ENCODE measurements around the gene SCN2A. TPM values are rescaled to one million over a fixed set of nuclear protein-coding genes. Genes with fewer than 3 reads are reported as not detected.

The SCN2A gene
- polyA plus RNA-seq (2012; ENCODE audit: low read depth, missing spikeins) = not detected

DNA sequence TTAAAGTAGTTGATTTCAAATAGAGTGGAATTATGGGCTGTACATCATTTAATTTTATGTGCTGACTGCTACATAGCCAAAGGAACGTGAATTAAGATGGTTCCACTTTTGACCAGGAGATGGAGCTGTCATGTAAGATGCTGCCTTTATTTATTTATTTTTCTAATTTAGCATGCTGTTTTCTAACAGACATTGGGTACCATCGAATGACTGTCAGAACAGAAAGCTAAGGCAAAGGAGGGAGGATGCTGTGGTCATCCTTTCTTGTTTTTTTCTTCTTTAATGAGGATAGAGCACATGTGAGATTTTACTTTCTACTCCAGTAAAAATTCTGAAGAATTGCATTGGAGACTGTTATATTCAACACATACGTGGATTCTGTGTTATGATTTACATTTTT, at the start of gene SCN2A:
Gene SCN2A (plus strand): TSS at position 185 of the 400 bp plus-strand sequence. CDS start 56,410 bp downstream, outside the sequence.
- FAIRE-seq = peak; percentile 16
- DNase-seq (ENCODE audit: insufficient read length, low spot score) = no peak
- TF ChIP-seq POLR2A (IDR thresholded peaks at IDR 0.05; ENCODE audit: low read depth, low read length) (no peak), POU2F2 (IDR thresholded peaks at IDR 0.05; ENCODE audit: low read depth, low read length) (no peak), SPI1 (IDR thresholded peaks at IDR 0.05; ENCODE audit: low read depth, low read length) (no peak), POLR2AphosphoS5 (IDR thresholded peaks at IDR 0.05; ENCODE audit: low read depth, low read length) (no peak), PAX5 (IDR thresholded peaks at IDR 0.05; ENCODE audit: insufficient read depth, low read length, severe bottlenecking) (no peak)

- no peak for DNase-seq (ENCODE audit: insufficient read length, low spot score)
- TF ChIP-seq PAX5 (IDR thresholded peaks at IDR 0.05; ENCODE audit: insufficient read depth, low read length, severe bottlenecking) (no peak), POLR2A (IDR thresholded peaks at IDR 0.05; ENCODE audit: low read depth, low read length) (no peak), POLR2AphosphoS5 (IDR thresholded peaks at IDR 0.05; ENCODE audit: low read depth, low read length) (no peak), POU2F2 (IDR thresholded peaks at IDR 0.05; ENCODE audit: low read depth, low read length) (no peak), SPI1 (IDR thresholded peaks at IDR 0.05; ENCODE audit: low read depth, low read length) (no peak), TAF1 (IDR thresholded peaks at IDR 0.05; ENCODE audit: low read depth, low read length) (no peak)
- FAIRE-seq = no peak
Observed at GRCh38 chr2:165191096-165191728, 48.0 kb upstream of the SCN2A start.

- TF ChIP-seq SPI1 (IDR thresholded peaks at IDR 0.05; ENCODE audit: low read depth, low read length) (peak; percentile 71), POU2F2 (IDR thresholded peaks at IDR 0.05; ENCODE audit: low read depth, low read length) (no peak)
- DNase-seq (ENCODE audit: insufficient read length, low spot score) (no peak), FAIRE-seq (no peak)
Observed at GRCh38 chr2:165192729-165193128, 46.5 kb upstream of the SCN2A start.

- DNase-seq (ENCODE audit: insufficient read length, low spot score) = no peak
- FAIRE-seq = peak; percentile 80
- TF ChIP-seq SPI1 (IDR thresholded peaks at IDR 0.05; ENCODE audit: low read depth, low read length) (peak; percentile 47), POLR2A (IDR thresholded peaks at IDR 0.05; ENCODE audit: low read depth, low read length) (no peak), POU2F2 (IDR thresholded peaks at IDR 0.05; ENCODE audit: low read depth, low read length) (peak; percentile 78; the same call in 1 of the 2 replicates), PAX5 (IDR thresholded peaks at IDR 0.05; ENCODE audit: insufficient read depth, low read length, severe bottlenecking) (peak; percentile 21)
Observed at GRCh38 chr2:165193178-165193777, 45.9 kb upstream of the SCN2A start.

DNA sequence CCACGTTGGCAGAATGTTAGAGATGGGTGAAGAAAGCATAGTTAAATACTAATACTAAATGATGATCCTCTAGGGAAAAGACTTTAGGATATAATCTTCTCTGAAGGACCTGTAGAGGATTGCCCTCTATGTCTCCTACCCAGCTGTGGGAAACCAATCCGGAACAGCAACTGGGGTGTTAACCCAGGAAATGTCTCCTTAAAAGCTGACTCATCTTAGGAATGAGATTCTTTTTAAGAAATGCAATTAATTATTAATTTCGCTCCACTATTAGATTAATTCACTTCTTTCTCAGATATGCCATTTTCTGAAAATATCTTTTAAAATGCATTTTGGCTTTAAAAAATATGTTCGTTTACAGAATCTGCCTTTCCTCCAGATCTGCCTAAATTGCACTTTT, 42.8 kb upstream of the SCN2A start:
- TF ChIP-seq TAF1 (IDR thresholded peaks at IDR 0.05; ENCODE audit: low read depth, low read length) (no peak), POU2F2 (IDR thresholded peaks at IDR 0.05; ENCODE audit: low read depth, low read length) (no peak), POLR2AphosphoS5 (IDR thresholded peaks at IDR 0.05; ENCODE audit: low read depth, low read length) (no peak), PAX5 (IDR thresholded peaks at IDR 0.05; ENCODE audit: insufficient read depth, low read length, severe bottlenecking) (no peak), SPI1 (IDR thresholded peaks at IDR 0.05; ENCODE audit: low read depth, low read length) (no peak), POLR2A (IDR thresholded peaks at IDR 0.05; ENCODE audit: low read depth, low read length) (no peak)
- DNase-seq (ENCODE audit: insufficient read length, low spot score) (no peak), FAIRE-seq (no peak)

DNA sequence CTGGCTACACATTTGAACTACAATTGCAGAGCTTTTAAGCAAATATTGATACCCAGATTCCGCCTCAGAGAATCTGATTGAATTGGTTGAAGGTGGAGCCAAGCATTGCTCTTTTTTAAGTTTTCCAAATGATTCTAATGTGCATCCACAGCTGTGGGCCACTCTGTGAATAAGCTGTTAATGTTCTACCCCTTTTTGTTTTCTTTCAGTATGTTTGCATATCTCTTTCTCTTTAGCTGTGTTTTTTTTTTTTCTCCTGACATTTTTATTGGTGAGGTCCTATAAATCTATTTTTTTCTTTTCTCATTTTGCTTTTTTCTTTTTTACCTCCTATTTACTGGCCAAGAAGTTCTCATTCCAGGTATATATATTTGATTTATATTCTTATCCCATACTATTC, 41.9 kb upstream of the SCN2A start:
- DNase-seq (ENCODE audit: insufficient read length, low spot score) (no peak), FAIRE-seq (no peak)
- TF ChIP-seq PAX5 (IDR thresholded peaks at IDR 0.05; ENCODE audit: insufficient read depth, low read length, severe bottlenecking) = no peak
- no peak for TF ChIP-seq TAF1 (IDR thresholded peaks at IDR 0.05; ENCODE audit: low read depth, low read length)
- no peak for TF ChIP-seq POU2F2 (IDR thresholded peaks at IDR 0.05; ENCODE audit: low read depth, low read length)
- TF ChIP-seq POLR2A (IDR thresholded peaks at IDR 0.05; ENCODE audit: low read depth, low read length) = no peak
- TF ChIP-seq SPI1 (IDR thresholded peaks at IDR 0.05; ENCODE audit: low read depth, low read length) = no peak
- TF ChIP-seq POLR2AphosphoS5 (IDR thresholded peaks at IDR 0.05; ENCODE audit: low read depth, low read length) = no peak

- TF ChIP-seq PAX5 (IDR thresholded peaks at IDR 0.05; ENCODE audit: insufficient read depth, low read length, severe bottlenecking) = no peak
- TF ChIP-seq TAF1 (IDR thresholded peaks at IDR 0.05; ENCODE audit: low read depth, low read length) = no peak
- no peak for TF ChIP-seq POLR2AphosphoS5 (IDR thresholded peaks at IDR 0.05; ENCODE audit: low read depth, low read length)
- FAIRE-seq (no peak), DNase-seq (ENCODE audit: insufficient read length, low spot score) (no peak)
Observed at GRCh38 chr2:165198181-165198580, 41.0 kb upstream of the SCN2A start.

GRCh38 chr2:165202239-165202638, 37.0 kb upstream of the SCN2A start:
- no peak for DNase-seq (ENCODE audit: insufficient read length, low spot score)
- FAIRE-seq = no peak
- TF ChIP-seq SPI1 (IDR thresholded peaks at IDR 0.05; ENCODE audit: low read depth, low read length) (no peak), PAX5 (IDR thresholded peaks at IDR 0.05; ENCODE audit: insufficient read depth, low read length, severe bottlenecking) (no peak), TAF1 (IDR thresholded peaks at IDR 0.05; ENCODE audit: low read depth, low read length) (no peak), POU2F2 (IDR thresholded peaks at IDR 0.05; ENCODE audit: low read depth, low read length) (no peak), POLR2A (IDR thresholded peaks at IDR 0.05; ENCODE audit: low read depth, low read length) (no peak), POLR2AphosphoS5 (IDR thresholded peaks at IDR 0.05; ENCODE audit: low read depth, low read length) (no peak)

DNA sequence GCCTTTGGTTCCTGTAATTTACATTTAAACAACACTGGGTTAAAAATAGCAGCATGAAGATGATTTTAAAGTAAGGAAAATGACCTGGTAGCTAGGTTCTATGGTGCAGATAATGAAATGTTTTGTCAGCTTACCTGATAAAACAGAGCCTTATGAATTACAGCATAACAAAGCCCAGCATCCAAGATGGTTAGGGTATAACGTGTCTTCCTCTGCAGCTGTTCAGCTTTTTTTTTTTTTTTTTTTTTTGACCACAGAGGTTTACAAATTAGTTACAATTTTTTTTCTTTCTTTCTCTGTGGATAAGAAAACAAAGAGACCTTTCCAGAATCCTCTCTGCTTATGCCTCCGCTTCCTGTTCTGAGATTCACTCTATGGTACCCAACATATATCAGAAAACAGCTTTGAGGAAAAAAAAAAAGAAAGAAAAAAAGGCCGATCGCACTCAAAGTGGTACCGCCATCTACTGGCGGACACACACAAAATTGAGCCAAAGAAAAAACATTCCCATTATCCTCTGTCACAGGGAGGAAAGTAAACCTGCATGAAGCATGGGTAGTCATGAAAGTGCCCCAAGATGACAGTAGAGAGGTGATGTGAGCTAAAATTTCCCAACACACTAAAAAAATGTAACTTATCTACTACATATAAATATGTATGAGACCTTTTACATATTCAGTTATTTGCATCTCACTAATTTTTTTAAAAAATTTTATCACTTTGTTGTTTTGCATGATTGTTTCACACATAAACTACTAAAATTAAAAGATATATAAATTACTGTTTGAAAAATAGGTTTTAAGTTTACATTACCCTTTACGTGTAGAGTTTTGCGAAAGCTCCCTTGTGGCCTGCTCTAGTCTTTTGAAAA, 35.3 kb upstream of the SCN2A start, which contains the start of gene SCN3A:
Gene SCN3A (minus strand): TSS at position 362 of the 871 bp plus-strand sequence. CDS start 27,656 bp downstream, outside the sequence.
- TF ChIP-seq PAX5 (IDR thresholded peaks at IDR 0.05; ENCODE audit: insufficient read depth, low read length, severe bottlenecking) (no peak), POLR2AphosphoS5 (IDR thresholded peaks at IDR 0.05; ENCODE audit: low read depth, low read length) (no peak), POU2F2 (IDR thresholded peaks at IDR 0.05; ENCODE audit: low read depth, low read length) (no peak), POLR2A (IDR thresholded peaks at IDR 0.05; ENCODE audit: low read depth, low read length) (no peak)
- peak; percentile 23 for FAIRE-seq
- no peak for DNase-seq (ENCODE audit: insufficient read length, low spot score)

Measured in GM12891 (cell line).